Bronchial epithelial cell (primary cell): Measurements from ENCODE around the gene MDK. TPM values are rescaled to one million over a fixed set of nuclear protein-coding genes. Genes with fewer than 3 reads are reported as not detected.
A peak's percentile ranks its signal among the peaks of the same experiment; 100 is the strongest.

ENCODE experiments used
- DNase-seq: peaks from one replicate; pipeline ENCODE4 v3.0.0-alpha.2; 2010; ENCODE audit warnings: low read depth
- FAIRE-seq: peaks from 2 replicates; lab custom pipeline; 2011; peaks lifted over from hg19 to GRCh38; lab: Jason Lieb, UNC
- H3K27me3 ChIP-seq: 2 replicates; pipeline ENCODE4 v1.5.1; 2011; ENCODE audit warnings: low read length; ENCODE audit not compliant: control insufficient read depth, insufficient read depth
- H3K36me3 ChIP-seq: 2 replicates; pipeline ENCODE4 v1.5.1; 2011; ENCODE audit warnings: low read length; ENCODE audit not compliant: control insufficient read depth, insufficient read depth
- H3K4me3 ChIP-seq: 2 replicates; pipeline ENCODE4 v1.5.1; 2011; ENCODE audit warnings: mild to moderate bottlenecking, low read depth, low read length, control low read depth
- total RNA-seq: library from RNA; depleted of rRNA; stranded (reverse); fragments of >200 nt; gene quantifications from 2 replicates; pipeline ENCODE4 v1.2.1, GENCODE V29; 2014
- TF ChIP-seq, protein P1 (sequence below): IDR thresholded peaks from 2 replicates; pipeline ENCODE4 v1.5.1; 2011; ENCODE audit warnings: mild to moderate bottlenecking, moderate library complexity, low read length, control low read depth, inconsistent platforms; ENCODE audit not compliant: insufficient read depth, severe bottlenecking

MDK gene
- total RNA-seq, 1 donor from 2014 or later = 11.6 TPM

DNA sequence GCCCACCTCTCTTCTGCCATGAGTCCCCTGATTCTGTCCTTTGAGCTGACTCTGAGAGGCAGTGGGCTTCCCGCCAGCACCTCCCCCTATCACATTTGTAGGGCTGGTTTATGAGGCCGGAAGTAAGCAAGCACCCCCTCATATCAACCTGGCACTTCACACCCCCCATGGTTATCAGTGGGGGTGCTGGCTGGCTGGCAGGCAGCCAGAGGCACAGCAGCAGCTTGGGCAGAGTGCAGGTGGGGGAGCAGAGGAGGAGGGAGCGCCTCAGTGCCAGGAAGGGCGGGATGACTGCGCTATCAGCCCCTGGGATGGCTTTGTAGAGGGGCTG is 33.0 kb downstream of the MDK start:
- DNase-seq (no peak), FAIRE-seq (no peak)
- peaks cover 8% of the 10 kb centered on the region for H3K36me3 ChIP-seq
- no peak overlapping the region for H3K4me3 ChIP-seq
- TF ChIP-seq, protein P1, sequence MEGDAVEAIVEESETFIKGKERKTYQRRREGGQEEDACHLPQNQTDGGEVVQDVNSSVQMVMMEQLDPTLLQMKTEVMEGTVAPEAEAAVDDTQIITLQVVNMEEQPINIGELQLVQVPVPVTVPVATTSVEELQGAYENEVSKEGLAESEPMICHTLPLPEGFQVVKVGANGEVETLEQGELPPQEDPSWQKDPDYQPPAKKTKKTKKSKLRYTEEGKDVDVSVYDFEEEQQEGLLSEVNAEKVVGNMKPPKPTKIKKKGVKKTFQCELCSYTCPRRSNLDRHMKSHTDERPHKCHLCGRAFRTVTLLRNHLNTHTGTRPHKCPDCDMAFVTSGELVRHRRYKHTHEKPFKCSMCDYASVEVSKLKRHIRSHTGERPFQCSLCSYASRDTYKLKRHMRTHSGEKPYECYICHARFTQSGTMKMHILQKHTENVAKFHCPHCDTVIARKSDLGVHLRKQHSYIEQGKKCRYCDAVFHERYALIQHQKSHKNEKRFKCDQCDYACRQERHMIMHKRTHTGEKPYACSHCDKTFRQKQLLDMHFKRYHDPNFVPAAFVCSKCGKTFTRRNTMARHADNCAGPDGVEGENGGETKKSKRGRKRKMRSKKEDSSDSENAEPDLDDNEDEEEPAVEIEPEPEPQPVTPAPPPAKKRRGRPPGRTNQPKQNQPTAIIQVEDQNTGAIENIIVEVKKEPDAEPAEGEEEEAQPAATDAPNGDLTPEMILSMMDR = no peak
- no peaks in the 10 kb centered on the region for H3K27me3 ChIP-seq

DNA sequence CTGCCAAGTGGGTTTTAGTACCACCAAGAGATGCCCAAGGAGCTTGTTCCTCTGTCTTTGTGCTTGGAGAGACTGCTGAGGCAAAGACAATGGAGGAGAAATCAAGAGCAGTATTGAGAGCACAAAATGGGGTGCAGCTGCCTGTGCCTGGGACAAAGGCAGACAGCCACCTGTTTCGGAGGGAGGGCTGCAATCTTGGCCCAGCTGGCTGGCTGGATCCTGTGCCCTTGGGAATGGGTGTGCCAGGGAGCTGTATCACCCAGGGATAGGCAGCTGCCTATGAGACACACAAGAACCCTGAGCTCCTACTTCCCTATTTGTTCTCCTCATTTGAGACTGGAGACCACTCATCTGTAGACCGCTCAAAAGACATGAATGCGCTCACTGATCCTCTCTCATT is 33.4 kb downstream of the MDK start:
- DNase-seq (no peak), FAIRE-seq (no peak)
- TF ChIP-seq, protein P1 = no peak
- H3K36me3 ChIP-seq = peaks cover 6% of the 10 kb centered on the region
- no peak overlapping the region for H3K4me3 ChIP-seq
- H3K27me3 ChIP-seq = no peaks in the 10 kb centered on the region

DNA sequence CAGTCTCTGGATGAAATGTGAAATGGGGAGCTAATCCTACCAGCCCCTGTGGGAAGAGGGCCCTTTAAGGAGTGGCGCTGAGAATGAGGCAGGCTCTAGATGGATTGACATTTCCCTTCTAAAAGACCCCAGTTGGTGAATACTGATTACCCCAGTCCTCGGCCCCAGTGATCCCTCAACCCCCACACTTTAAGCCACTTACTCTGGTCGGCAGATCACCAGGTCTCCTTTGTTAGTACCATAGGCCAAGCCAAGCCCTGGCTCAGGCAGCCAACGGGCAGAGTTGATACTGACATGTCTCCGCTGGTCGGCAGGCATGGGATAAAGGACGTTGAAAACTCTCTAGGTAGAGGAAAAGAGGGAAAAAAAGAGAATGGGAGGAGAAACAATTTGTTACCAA is 36.2 kb downstream of the MDK start:
- FAIRE-seq (no peak), DNase-seq (no peak)
- TF ChIP-seq, protein P1 = no peak
- H3K4me3 ChIP-seq = no peak overlapping the region
- no peaks in the 10 kb centered on the region for H3K27me3 ChIP-seq
- H3K36me3 ChIP-seq = peaks cover 6% of the 10 kb centered on the region

DNA sequence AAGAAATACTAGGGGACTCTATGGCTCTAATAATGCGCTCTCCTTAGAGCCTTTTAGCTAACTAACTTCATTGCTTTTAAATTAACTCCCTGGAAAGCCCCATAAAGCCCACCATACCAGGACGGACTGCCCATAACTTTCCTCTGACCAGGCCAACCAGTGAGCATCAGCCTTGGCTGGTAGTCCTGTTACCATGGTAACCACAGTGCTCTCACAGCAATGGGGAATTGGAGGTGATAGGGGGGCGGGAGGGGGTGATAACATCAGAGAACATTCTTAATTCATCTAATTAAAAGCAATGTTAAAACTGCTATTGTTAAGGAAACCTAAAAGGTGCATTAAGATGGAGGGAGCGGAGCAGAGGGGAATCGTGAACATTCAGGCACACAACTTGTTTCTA is 37.3 kb downstream of the MDK start:
- TF ChIP-seq, protein P1 = no peak
- Histone ChIP-seq H3K4me3 (no peak overlapping the region), H3K27me3 (no peaks in the 10 kb centered on the region), H3K36me3 (peaks cover 6% of the 10 kb centered on the region)
- no peak for FAIRE-seq
- no peak for DNase-seq

DNA sequence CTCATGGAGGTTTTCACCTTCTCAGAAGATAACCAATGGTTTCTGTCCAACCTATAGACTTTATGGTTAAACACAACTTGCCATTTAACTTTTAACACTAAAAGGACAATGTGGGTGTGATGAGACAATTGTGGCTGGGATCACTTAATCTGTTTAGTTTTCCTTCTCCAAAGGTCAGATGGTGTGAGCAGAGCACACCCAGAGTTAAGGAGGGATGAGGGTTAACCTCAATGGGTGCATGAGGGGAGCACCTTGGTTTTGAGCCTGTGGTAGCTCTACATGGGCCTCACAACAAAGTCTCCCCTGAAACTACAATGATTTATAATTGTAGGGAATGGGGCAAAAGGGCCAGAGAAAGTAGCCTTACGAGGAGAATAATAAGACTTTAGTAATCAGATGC is 39.0 kb downstream of the MDK start:
- Histone ChIP-seq H3K4me3 (no peak overlapping the region), H3K27me3 (no peaks in the 10 kb centered on the region), H3K36me3 (no peaks in the 10 kb centered on the region)
- no peak for DNase-seq
- no peak for FAIRE-seq
- TF ChIP-seq, protein P1 = no peak

DNA sequence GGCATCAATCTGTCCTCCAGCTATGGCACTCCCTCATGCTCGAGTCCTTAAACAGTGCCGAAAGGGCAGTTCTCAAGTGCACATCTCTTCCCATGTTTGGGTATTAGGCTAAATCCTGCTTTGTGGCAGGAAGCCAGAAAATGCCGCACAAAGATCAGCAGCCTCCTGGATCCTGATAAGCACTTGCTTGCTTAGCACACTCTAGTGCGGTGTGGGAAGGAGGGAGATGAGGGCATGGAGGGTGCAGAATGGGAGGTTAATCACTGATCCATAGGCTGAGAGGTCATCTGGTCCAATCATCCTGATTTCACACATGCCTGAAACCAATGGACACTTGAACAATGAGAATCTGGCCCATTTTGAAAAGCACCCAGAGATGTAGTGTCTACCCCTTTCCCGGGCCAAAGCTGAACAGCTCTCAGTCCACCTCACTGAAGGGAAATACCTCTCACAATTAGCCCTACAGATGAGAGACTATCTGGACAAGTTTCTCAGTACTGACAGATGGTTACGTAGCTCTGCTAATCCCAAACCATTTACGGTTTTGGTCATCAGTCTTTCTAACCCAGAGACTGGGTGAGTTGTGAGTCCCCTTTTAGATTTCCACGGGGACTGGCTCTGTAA is 39.9 kb downstream of the MDK start:
- DNase-seq (no peak), FAIRE-seq (peak; percentile 7)
- Histone ChIP-seq H3K4me3 (no peak overlapping the region), H3K27me3 (no peaks in the 10 kb centered on the region), H3K36me3 (no peaks in the 10 kb centered on the region)
- TF ChIP-seq, protein P1 = no peak
